GM15510 (cell line): ENCODE data around the gene FBH1.

Experiments
- POLR2A ChIP-seq: IDR thresholded peaks from 3 replicates; pipeline ENCODE4 v1.6.1; 2011; ENCODE audit warnings: borderline replicate concordance; ENCODE audit not compliant: insufficient read length; ENCODE audit errors: extremely low read depth

The FBH1 gene

DNA sequence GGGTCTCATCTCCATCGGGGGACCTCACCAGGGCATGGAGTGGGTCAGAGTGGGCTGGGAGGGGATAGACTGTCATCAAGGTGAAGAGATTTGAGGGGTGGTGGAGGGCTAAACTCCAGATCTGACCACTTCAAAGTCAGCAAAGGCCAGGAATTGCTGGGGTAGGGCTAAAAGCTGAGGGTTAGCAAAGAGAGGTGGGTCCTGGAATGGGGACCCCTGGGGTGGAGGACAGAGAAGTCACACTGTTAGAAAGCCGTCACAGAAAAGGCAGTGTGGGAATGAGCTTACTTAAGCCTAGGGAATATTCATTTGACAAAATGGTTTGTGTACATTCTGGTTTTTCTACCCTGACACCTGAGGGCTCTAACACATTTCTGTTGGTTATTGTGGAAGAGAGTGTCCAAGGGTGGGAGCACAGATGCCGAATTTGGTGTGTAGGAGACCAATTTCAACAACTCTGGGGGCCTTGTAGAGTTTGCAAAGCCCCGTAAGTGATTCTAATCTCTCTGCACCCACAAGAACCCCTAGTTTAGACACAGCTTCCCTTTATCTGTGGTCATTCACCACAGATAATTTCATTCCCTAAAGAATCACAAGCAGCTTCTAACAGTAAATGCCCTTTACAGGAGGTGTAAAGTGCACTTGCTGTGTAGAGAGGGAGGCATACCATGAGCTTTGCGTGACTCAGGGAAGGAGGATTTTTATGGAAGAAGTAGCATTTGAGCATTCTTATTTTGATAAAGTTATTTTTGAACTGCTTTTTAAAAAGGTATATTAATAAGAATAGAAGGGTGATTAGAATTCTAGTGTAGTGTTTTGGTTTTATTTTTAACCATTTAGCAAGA, 6.4 kb downstream of the FBH1 start:
- no peak for TF ChIP-seq POLR2A

DNA sequence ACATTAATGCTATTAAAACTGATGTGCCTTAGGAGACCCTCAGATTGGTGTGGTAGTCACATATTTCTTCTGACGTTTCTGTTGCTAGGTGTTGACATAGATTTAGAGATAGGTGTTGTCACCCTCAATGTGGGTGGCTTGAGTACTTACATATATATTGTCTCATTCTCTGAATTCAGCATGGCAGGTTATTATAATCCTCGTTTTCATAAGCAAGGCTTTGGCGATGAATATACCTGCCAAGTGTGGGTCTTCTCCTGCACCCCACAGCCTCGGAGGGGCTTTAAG, 7.0 kb downstream of the FBH1 start:
- TF ChIP-seq POLR2A, result no peak

DNA sequence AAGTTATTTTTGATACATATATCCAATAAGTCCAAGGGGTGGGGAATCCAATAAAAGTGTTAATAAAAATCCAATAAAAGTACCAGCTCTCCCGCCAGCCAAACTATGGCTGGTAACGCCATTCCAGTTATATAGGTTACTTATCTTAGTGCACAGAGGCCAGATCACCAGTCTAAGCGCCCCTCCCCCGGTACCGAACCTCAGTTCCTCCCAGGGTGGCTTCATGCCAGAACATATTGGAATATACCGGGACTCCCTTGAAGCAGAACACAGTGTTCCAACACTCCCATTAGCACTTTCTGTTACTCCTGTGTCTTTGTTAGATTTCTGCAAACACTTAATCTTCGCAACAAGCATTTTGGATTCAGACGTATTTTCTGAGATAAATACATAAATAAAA, 7.5 kb downstream of the FBH1 start:
- no peak for TF ChIP-seq POLR2A

DNA sequence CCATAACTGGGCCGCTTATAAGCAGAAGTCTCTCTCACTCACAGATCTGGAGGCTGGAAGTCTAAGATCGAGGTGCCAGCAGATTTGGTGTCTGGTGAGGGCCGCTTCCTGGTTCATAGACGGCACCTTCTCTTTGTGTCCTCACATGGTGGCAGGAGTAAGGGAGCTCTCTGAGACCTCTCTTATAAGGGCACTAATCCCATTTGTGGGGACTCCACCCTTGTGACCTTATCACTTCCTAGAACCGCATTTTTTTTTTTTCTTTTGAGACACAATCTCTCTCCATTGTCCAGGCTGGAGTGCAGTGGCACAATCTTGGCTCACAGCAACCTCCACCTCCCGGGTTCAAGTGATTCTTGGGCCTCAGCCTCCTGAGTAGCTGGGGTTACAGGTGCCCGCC, 8.1 kb downstream of the FBH1 start:
- no peak for TF ChIP-seq POLR2A

DNA sequence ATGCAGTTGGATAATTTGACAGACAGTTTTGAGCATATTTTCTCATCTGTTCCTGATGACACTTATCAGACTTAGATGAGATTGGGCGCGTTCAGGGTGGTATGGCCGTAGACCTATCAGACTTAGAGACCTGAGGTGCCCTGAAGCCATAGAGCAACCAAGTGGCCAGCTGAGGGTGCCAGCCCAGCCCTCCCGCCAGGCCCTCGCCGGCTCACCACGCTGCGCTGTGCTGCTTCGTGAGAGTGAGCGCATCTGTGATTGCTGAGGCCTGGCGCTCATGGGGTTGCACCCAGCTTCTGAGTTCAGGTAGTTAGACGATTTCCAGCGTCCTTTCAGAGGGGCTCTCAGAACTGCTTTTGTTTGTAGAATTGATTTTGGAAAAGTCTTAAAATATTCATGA, 10.2 kb downstream of the FBH1 start:
- TF ChIP-seq POLR2A, result no peak

DNA sequence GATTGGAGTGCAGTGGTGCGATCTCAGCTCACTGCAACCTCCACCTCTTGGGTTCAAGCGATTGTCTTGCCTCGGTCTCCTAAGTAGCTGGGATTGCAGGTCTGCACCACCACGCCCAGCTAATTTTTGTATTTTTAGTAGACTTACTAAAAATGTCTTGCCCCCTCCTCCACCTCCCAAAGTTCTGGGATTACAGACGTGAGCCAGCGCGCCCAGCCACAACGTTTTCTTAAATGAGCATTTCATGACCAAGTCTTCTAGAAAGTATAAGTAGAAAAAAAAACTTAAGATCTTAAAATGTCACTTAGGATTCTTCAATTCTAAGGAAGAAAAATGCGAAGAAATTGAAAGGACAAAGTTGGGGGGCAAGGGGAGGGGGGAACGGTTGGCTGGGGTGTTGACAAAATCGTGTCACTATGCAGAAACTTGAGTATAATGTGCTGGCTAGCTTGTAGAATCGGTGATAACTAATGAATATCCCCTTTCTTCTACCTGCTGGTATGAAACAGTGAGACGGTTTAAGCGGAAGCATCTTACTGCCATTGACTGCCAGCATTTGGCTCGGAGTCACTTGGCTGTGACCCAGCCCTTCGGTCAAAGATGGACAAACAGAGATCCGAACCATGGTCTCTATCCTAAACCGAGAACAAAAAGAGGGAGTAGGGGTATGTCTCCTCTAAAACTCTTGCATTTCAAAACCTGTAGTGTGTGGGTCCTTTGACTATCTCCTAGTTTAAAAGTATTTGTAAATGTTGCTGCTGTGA, 12.7 kb downstream of the FBH1 start:
- no peak for TF ChIP-seq POLR2A

DNA sequence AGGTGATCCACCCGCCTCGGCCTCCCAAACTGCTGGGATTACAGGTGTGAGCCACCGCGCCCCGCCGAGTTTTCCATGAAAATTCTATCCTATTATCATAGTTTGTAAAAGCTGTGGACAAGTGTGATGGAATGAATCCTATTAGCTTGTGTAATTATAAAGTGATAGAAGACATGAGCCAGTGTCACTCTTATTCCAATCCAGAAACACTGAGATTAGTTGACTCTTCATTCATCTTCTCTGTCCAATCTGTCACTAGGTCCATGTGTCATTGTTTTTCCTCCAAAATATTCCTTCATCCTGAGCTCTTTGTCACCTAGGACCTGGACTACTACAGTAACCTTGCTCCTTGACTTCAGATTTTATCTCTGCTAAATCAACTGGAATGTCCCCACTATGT, 13.5 kb downstream of the FBH1 start:
- TF ChIP-seq POLR2A, result no peak

DNA sequence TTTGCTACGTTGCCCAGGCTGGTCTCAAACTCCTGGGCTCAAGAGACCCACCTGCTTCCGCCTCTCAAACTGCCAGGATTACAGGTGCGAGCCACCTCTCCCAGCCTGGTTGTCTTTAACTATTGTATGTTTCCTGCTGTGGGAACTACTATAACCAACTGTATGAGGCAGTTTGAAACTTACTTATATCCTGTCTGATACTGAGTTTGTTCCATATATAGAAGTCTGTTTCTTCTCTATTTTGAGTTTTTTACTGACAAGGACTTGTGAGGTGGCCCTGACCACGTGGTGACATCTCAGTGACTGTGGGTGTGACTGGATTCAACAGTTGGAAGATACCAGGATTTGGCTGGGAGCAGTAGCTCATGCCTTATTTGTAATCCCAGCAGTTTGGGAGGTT, 14.2 kb downstream of the FBH1 start:
- no peak for TF ChIP-seq POLR2A

DNA sequence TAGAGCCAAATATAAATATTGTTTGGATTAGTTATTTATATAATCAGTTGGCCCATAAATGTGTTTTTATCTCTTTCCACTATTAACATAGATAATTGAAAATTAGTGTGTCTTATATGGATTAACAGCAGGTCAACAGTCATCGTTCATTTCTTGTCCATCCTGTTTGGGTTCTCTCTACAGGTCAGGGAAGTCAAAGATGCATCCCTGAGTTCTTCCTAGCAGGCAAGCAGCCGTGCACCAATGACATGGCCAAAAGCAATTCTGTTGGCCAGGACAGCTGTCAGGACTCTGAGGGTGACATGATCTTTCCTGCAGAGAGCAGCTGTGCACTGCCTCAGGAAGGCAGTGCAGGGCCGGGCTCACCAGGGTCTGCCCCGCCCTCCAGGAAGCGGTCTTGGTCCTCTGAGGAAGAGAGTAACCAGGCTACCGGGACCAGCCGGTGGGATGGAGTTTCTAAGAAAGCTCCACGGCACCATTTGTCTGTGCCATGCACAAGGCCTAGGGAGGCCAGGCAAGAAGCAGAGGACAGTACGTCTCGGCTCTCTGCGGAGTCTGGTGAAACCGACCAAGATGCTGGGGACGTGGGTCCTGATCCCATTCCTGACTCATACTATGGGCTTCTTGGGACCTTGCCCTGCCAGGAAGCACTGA, 15.9 kb downstream of the FBH1 start:
- no peak for TF ChIP-seq POLR2A

DNA sequence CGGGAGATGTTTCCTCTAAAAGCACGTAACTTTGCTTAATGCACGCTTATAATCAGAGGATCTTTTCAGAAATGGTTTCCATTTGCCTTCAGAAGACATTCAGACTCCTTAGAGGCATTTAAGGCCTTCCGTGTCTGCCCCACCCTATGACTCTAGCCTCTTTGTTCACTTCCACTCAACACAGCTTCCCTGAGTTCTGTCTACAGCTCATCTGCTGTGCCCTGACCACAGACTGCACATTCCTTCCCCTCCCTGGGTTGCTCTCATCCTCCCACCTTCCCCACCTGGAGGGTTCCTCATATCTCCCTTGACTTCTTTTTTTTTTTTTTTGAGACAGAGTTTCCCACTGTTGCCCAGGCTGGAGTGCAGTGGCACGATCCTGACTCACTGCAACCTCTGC, 16.6 kb downstream of the FBH1 start:
- TF ChIP-seq POLR2A, result no peak

DNA sequence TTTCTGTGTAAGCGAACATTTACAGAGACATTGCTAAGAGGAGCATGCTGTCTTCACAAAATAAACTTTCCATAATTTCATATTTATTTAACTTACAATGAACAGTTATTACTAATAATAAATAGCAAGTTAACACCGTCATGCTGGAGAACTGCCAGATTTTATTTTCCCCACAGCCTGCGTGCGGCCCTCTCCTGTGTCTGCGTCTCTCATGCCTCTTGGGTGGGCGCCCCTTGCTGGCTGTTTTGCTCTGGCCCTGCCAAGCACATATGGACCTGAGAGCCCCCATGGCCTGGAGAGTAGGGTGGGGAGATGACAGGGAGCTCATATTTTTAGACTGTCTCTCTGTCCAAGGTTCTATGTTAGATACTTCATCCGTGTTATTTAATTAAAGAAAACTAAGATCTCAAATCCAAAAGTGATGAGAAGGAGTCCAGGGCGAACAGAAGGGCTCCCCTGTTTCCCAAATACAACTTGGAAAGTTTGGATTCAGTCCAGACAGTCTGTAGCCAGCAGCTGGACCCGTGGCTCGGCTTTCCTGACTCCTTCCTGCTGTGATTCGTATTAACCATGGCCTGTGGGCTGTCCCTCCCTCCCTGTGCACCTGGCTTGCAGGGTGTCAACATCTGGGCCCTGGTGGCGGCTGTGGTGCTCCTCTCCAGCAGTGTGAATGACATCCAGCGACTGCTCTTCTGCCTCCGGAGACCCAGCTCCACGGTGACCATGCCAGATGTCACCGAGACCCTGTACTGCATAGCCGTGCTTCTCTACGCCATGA, 20.5 kb downstream of the FBH1 start:
- TF ChIP-seq POLR2A, result no peak

DNA sequence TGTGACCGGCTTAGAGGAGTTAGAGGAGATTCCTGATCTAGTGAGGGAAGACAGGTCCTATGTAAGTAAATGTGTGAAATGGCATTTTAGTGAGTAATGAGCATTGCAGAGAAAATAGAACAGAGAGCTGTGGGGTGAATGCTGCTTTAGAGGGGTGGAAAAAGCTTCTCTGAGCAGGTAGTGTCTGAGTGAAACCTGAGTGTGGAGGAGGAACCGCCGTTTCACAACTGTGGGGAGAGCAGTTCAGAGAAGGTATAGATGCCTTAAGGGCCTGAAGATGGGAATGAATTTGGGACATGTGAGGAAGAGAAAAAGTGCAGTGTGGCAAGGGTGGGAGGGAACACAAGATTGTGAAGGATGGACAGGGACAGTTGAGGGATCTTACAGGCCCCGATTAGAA, 21.6 kb downstream of the FBH1 start:
- TF ChIP-seq POLR2A, result no peak

DNA sequence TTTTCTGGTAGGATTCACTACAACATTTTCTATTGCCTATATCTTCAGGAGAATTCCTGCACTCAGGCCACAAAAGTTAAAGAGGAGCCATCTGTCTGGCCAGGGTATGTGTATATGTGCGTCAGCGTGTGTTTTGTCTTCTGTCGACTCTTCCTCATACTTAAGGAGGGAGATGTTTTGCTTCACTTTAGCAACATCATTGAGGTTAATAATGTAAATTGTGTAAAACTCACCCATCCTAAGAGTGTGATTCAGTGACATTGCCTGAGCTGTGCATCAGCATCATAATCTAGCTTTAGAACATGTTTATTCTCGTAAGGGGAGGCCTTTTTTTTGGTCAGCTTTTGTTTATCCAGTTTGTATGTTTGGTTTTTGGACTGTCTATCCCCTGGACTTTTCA, 23.7 kb downstream of the FBH1 start:
- TF ChIP-seq POLR2A, result no peak

DNA sequence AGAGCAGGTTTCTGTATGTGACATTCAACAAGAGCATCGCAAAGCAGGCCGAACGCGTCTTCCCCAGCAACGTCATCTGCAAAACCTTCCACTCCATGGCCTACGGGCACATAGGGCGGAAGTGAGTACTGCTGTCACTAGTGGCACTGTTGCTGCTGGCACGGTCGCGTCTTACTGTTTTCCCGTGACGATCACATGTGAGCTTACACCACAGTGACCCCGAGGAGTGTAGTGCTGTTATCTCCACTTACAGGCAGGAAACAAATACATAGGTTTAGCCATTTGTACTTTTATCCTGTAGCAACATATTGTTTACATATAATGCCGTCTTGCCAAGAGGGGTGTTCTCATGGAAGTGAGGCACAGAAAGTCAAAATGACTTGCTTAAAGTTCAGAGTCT, 25.4 kb downstream of the FBH1 start:
- TF ChIP-seq POLR2A, result no peak

DNA sequence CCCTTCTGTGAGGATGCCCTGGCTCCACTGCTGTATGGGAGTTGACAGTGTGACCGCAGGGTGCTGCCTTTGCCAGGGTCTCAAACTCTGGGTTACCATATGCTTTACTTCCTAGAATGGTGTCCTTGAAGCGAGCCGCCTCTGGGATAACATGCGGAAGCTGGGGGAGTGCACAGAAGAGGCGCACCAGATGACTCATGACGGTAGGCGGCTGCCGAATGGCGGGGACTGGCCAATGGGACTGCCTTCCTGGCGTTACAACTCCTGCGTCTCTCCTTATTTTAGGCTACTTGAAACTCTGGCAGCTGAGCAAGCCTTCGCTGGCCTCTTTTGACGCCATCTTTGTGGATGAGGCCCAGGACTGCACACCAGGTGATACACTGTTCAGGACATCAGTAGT, 27.3 kb downstream of the FBH1 start:
- no peak for TF ChIP-seq POLR2A
